ENCODE results near the gene CAD. TPM values are rescaled to one million over a fixed set of nuclear protein-coding genes. Genes with fewer than 3 reads are reported as not detected.

CAD gene
- total RNA-seq, 2 donors from 2014 or later = 20.1 to 27.4 TPM

- DNase-seq (ENCODE audit: low spot score) = peak; percentile 46
- intact Hi-C loops (cut with DNase I) = no loop called here
These were observed 592 bp upstream of the CAD start for GRCh38 chr2:27216416-27217137.

GRCh38 chr2:27218614-27219013, 1.4 kb downstream of the CAD start:
- intact Hi-C loops (cut with DNase I) = no loop called here
- DNase-seq (ENCODE audit: low spot score) = peak; percentile 14

GRCh38 chr2:27219091-27219490, 1.9 kb downstream of the CAD start:
- intact Hi-C loops (cut with DNase I) = no loop called here
- peak; percentile 12 for DNase-seq (ENCODE audit: low spot score)

- intact Hi-C loops (cut with DNase I) = no loop called here
- peak; percentile 16 for DNase-seq (ENCODE audit: low spot score)
These were observed 2.9 kb downstream of the CAD start for GRCh38 chr2:27220091-27220490.

- intact Hi-C loops (cut with DNase I) = no loop called here
- peak; percentile 17 for DNase-seq (ENCODE audit: low spot score)
These were observed 4.0 kb downstream of the CAD start for GRCh38 chr2:27221166-27221565.

- peak; percentile 49 for DNase-seq (ENCODE audit: low spot score)
- intact Hi-C loops (cut with DNase I) = no loop called here
These were observed 5.2 kb downstream of the CAD start for GRCh38 chr2:27222407-27222806.

- DNase-seq (ENCODE audit: low spot score) = peak; percentile 57
- intact Hi-C loops (cut with DNase I) = no loop called here
These were observed 6.2 kb downstream of the CAD start for GRCh38 chr2:27223416-27223815.

- DNase-seq (ENCODE audit: low spot score) = peak; percentile 65
- intact Hi-C loops (cut with DNase I) = no loop called here
These were observed 8.4 kb downstream of the CAD start for GRCh38 chr2:27225526-27225925.

GRCh38 chr2:27227501-27227900, 10.3 kb downstream of the CAD start:
- intact Hi-C loops (cut with DNase I) = no loop called here

GRCh38 chr2:27231921-27232320, 14.8 kb downstream of the CAD start:
- intact Hi-C loops (cut with DNase I) = no loop called here
- peak; percentile 55 for DNase-seq (ENCODE audit: low spot score)

More at GRCh38 chr2:27227501-27227900, 10.3 kb downstream of the CAD start:
- DNase-seq (ENCODE audit: low spot score) = no peak

GRCh38 chr2:27233341-27233740, 16.2 kb downstream of the CAD start:
- DNase-seq (ENCODE audit: low spot score) = peak; percentile 73
- intact Hi-C loops (cut with DNase I) = no loop called here

- peak; percentile 79 for DNase-seq (ENCODE audit: low spot score)
These were observed 19.0 kb downstream of the CAD start for GRCh38 chr2:27236136-27236535.

GRCh38 chr2:27236626-27237025, 19.5 kb downstream of the CAD start:
- peak; percentile 44 for DNase-seq (ENCODE audit: low spot score)
- intact Hi-C loops (cut with DNase I) = no loop called here

More at GRCh38 chr2:27236136-27236535, 19.0 kb downstream of the CAD start:
- intact Hi-C loops (cut with DNase I) = no loop called here

GRCh38 chr2:27237341-27237945, 20.3 kb downstream of the CAD start:
- intact Hi-C loops (cut with DNase I) = no loop called here
- peak; percentile 60 for DNase-seq (ENCODE audit: low spot score)

- no peak for DNase-seq (ENCODE audit: low spot score)
- intact Hi-C loops (cut with DNase I) = no loop called here
These were observed 21.8 kb downstream of the CAD start for GRCh38 chr2:27238976-27239375.

GRCh38 chr2:27240406-27240805, 23.2 kb downstream of the CAD start:
- intact Hi-C loops (cut with DNase I) = no loop called here

GRCh38 chr2:27241761-27242613, 24.8 kb downstream of the CAD start:
- DNase-seq (ENCODE audit: low spot score) = no peak
- intact Hi-C loops (cut with DNase I) = no loop called here

More at GRCh38 chr2:27240406-27240805, 23.2 kb downstream of the CAD start:
- no peak for DNase-seq (ENCODE audit: low spot score)

- DNase-seq (ENCODE audit: low spot score) = no peak
- intact Hi-C loops (cut with DNase I) = no loop called here
These were observed 25.4 kb downstream of the CAD start for GRCh38 chr2:27242614-27242951.

GRCh38 chr2:27243391-27244130, 26.4 kb downstream of the CAD start:
- intact Hi-C loops (cut with DNase I) = no loop called here
- DNase-seq (ENCODE audit: low spot score) = no peak

GRCh38 chr2:27245116-27245515, 27.9 kb downstream of the CAD start:
- intact Hi-C loops (cut with DNase I) = no loop called here
- no peak for DNase-seq (ENCODE audit: low spot score)
